SK-N-MC (cell line): ENCODE measurements around the gene PCDHB5.

Source experiments
- EZH2 ChIP-seq: fragments of 200-600 bp; sonication (generic); IDR thresholded peaks from one replicate; pipeline ENCODE4 v1.6.1; 2017; ENCODE audit warnings: antibody characterized with exemption
- FOXP2 ChIP-seq: optimal IDR thresholded peaks from 2 replicates; pipeline ENCODE3; 2011; ENCODE audit warnings: mild to moderate bottlenecking, moderate library complexity; ENCODE audit not compliant: insufficient read depth; ENCODE audit errors: extremely low read length, control extremely low read depth
- POLR2AphosphoS5 ChIP-seq: IDR thresholded peaks from 2 replicates; pipeline ENCODE4 v1.6.1; 2012; ENCODE audit warnings: mild to moderate bottlenecking, low read depth, low read length, borderline replicate concordance

DNA sequence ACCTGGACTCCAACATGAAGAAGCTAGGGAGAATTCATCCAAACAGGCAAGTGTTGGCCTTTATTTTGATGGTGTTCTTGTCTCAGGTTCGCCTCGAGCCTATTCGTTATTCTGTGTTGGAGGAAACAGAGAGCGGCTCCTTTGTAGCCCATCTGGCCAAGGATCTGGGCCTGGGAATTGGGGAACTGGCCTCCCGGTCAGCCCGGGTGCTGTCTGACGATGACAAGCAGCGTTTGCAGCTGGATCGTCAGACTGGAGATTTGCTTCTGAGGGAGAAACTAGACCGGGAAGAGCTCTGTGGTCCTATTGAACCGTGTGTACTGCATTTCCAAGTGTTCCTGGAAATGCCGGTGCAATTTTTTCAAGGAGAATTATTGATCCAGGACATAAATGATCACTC, 13.0 kb upstream of the PCDHB5 start:
- TF ChIP-seq EZH2 (no peak), POLR2AphosphoS5 (no peak), FOXP2 (no peak)
